GM19438 (cell line): ENCODE results near the gene SELPLG.
"Not testable (repeated sequence)": the region's sequence is repeated elsewhere in the genome, so short reads cannot be mapped to it uniquely, and the experiment has no call there.

ENCODE experiments used
- ATAC-seq: cut with Tn5 transposase; IDR thresholded peaks from one replicate; pipeline ENCODE4 v1.9.1; 2021; ENCODE audit warnings: low read depth; ENCODE audit not compliant: unreplicated experiment

The SELPLG gene

GRCh38 chr12:108577458-108577857 is 56.2 kb downstream of the SELPLG start:
- no peak for ATAC-seq

GRCh38 chr12:108576660-108577234 is 56.9 kb downstream of the SELPLG start:
- ATAC-seq, result no peak

GRCh38 chr12:108575199-108575912 is 58.3 kb downstream of the SELPLG start:
- no peak for ATAC-seq

- ATAC-seq, result not testable (repeated sequence)
Measured at GRCh38 chr12:108574276-108574675, 59.4 kb downstream of the SELPLG start.

GRCh38 chr12:108573317-108573716 is 60.4 kb downstream of the SELPLG start:
- ATAC-seq, result no peak

GRCh38 chr12:108572166-108572790 is 61.4 kb downstream of the SELPLG start:
- ATAC-seq, result no peak
